ENCODE measurements around the gene MSANTD1. TPM values are rescaled to one million over a fixed set of nuclear protein-coding genes. Genes with fewer than 3 reads are reported as not detected.

MSANTD1 gene
- total RNA-seq, 4 donors from 2014 or later: 0.36 to 0.72 TPM; not detected in 2

DNA sequence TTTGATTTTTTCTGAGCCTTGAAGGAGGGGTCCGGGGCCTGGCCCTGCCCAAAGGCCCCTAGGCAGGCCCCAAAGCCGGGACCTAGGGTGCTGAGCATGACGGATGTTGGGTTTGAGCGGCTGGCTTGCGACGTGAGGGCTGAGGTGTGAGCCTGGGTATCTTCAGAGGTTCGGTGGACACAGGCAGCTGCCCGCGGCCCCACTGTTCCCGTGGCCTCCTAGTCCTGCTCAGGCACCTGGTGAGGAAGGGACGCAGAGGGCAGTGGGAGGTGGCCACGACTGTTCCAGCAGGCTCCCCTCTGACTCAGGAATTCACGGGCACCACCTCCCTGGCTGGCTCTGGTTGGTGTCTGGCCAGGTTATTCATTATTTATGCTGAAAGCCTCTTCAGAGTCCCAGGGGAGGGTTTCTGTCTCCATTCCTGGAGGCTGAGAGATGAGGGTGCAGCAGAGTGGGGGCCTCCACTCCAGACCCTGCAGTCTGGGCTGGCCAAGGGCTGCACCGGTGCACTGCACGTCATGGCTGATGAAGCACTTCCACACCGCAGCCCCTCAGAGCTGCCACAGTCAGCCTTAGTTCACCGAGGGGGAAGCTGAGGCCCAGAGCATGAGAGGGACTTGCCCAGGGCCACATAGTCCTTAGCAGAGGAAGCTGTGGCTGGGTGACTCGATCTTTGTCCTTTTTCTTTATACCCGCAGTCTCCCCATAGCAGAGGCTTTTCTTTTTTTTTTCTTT, 2.2 kb downstream of the MSANTD1 start:
- no peaks in the 10 kb centered on the region for H3K9me3 ChIP-seq
- no peak overlapping the region for H3K27ac ChIP-seq
- no peak overlapping the region for H3K4me3 ChIP-seq
- no peaks in the 10 kb centered on the region for H3K36me3 ChIP-seq
- TF ChIP-seq EP300 (IDR thresholded peaks at IDR 0.05): no peak
- TF ChIP-seq, protein P1, sequence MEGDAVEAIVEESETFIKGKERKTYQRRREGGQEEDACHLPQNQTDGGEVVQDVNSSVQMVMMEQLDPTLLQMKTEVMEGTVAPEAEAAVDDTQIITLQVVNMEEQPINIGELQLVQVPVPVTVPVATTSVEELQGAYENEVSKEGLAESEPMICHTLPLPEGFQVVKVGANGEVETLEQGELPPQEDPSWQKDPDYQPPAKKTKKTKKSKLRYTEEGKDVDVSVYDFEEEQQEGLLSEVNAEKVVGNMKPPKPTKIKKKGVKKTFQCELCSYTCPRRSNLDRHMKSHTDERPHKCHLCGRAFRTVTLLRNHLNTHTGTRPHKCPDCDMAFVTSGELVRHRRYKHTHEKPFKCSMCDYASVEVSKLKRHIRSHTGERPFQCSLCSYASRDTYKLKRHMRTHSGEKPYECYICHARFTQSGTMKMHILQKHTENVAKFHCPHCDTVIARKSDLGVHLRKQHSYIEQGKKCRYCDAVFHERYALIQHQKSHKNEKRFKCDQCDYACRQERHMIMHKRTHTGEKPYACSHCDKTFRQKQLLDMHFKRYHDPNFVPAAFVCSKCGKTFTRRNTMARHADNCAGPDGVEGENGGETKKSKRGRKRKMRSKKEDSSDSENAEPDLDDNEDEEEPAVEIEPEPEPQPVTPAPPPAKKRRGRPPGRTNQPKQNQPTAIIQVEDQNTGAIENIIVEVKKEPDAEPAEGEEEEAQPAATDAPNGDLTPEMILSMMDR (IDR thresholded peaks at IDR 0.05): no peak
- TF ChIP-seq POLR2A (IDR thresholded peaks at IDR 0.05): no peak
- TF ChIP-seq POLR2AphosphoS5 (IDR thresholded peaks at IDR 0.05): no peak
- DNase-seq (ENCODE audit: low spot score in 2 of 2): peak in 1 of 2 donors; percentile 55
- no peaks in the 10 kb centered on the region for H3K27me3 ChIP-seq
- H3K4me1 ChIP-seq: no peaks in the 10 kb centered on the region
- WGBS: 96% methylated on average over 11 of the region's 19 CpGs

DNA sequence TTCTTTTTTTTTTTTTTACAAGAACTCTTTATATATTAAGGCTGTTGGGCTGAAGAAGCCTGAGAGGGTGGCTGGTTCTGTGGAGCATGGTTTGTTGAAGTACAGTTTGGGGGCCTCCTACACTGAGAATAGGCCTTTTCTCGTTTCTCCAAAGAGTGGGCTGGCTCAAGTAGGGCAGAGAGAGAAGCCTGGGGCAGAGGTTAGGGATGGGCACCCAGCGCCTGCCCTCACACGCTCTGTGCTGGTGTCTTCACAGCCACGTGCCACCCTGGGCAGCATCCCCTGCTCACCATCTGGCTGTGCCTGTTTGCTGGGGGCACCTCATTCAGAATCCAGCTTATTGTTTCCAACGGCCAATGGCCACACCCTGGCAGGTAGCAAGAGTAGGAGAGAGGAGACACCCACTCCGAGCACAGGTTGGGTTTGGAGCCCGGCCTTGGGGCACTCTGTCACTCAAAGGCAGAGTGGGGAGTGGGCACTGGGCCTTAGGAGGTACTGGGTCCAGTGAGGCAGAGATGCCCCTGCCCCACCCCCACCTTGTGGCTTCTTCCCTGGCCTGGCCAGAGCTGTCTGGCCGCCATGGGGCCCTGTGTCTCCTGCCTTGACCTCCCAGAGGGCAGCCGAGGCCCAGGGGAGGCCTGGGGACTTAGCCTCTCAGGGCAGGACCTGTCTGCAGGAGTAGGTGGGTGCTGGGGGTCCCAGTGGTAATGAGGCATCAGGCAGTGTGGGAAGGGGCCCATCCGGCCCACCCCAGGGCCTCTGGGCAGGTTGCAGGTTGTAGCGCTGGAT, 2.9 kb downstream of the MSANTD1 start:
- Histone ChIP-seq H3K27me3 (no peaks in the 10 kb centered on the region), H3K4me3 (no peak overlapping the region), H3K27ac (no peak overlapping the region), H3K4me1 (no peaks in the 10 kb centered on the region), H3K36me3 (no peaks in the 10 kb centered on the region), H3K9me3 (no peaks in the 10 kb centered on the region)
- TF ChIP-seq, protein P1 (IDR thresholded peaks at IDR 0.05): no peak
- TF ChIP-seq POLR2A (IDR thresholded peaks at IDR 0.05): no peak
- no peak for TF ChIP-seq POLR2AphosphoS5 (IDR thresholded peaks at IDR 0.05)
- no peak for TF ChIP-seq EP300 (IDR thresholded peaks at IDR 0.05)
- DNase-seq (ENCODE audit: low spot score in 2 of 2): peak in 1 of 2 donors; percentile 39
- 93% methylated on average over 3 of the region's 11 CpGs for WGBS

DNA sequence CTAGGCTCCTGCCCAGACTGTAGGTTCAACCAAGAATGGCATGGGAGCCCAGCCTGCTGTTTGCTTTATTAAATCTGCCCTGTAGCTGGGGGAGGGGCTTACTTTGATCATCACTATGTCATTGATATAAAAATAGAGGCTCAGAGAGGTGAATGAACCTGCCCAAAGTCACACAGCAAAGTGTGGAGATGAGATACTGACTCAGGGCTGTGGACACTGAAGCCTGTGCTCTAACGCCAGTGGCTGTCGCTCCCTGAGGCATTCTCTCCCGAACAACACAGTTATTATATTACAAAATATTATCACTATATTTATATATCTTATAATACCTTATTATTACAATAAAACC, 3.5 kb downstream of the MSANTD1 start:
- H3K4me3 ChIP-seq: no peak overlapping the region
- TF ChIP-seq POLR2AphosphoS5 (IDR thresholded peaks at IDR 0.05): no peak
- TF ChIP-seq EP300 (IDR thresholded peaks at IDR 0.05): no peak
- no peak for TF ChIP-seq POLR2A (IDR thresholded peaks at IDR 0.05)
- TF ChIP-seq, protein P1 (IDR thresholded peaks at IDR 0.05): no peak
- 84% methylated on average over 3 of the region's 3 CpGs for WGBS

DNA sequence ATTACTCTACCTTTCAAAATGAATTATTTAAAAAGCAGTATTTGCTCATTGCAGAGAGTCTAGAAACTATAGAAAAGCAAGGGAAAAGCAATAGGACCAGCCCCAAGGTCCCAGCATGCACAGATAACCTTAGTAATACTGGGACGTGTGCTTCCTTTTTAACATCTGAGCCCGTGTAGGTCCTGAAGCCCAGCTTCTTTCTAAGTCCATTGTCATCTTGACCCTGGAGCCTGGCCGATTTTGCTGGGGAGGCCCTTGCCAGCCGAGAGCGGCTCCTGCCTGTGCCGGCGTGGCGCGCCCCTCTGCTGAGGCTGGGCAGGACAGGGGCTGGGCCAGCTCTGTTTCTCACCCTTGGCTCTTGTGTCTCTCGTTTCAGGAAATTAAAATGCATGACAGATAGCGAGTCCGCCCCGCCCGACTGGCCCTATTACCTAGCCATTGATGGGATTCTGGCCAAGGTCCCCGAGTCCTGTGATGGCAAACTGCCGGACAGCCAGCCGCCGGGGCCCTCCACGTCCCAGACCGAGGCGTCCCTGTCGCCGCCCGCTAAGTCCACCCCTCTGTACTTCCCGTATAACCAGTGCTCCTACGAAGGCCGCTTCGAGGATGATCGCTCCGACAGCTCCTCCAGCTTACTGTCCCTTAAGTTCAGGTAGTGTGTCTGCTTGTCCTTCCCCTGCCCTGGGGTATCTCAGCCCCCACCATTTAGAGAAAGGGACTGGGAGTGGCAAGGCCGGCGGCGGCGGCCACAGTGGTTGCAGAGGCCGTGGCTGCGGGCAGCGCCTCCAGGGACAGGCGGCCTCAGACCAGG, 4.1 kb downstream of the MSANTD1 start:
- no peaks in the 10 kb centered on the region for H3K27me3 ChIP-seq
- H3K9me3 ChIP-seq: no peaks in the 10 kb centered on the region
- WGBS: 86% methylated on average over 30 of the region's 38 CpGs
- no peaks in the 10 kb centered on the region for H3K4me1 ChIP-seq
- no peak overlapping the region for H3K4me3 ChIP-seq
- H3K36me3 ChIP-seq: no peaks in the 10 kb centered on the region
- H3K27ac ChIP-seq: no peak overlapping the region
- peak in 1 of 2 donors; percentile 57 for DNase-seq (ENCODE audit: low spot score in 2 of 2)
- TF ChIP-seq, protein P1 (IDR thresholded peaks at IDR 0.05): no peak
- TF ChIP-seq POLR2AphosphoS5 (IDR thresholded peaks at IDR 0.05) (no peak), EP300 (IDR thresholded peaks at IDR 0.05) (no peak), POLR2A (IDR thresholded peaks at IDR 0.05) (no peak)

More for the DNA sequence above, 3.5 kb downstream of the MSANTD1 start:
- no peaks in the 10 kb centered on the region for H3K36me3 ChIP-seq
- no peaks in the 10 kb centered on the region for H3K27me3 ChIP-seq
- DNase-seq (ENCODE audit: low spot score in 2 of 2): no peak
- H3K9me3 ChIP-seq: no peaks in the 10 kb centered on the region
- no peaks in the 10 kb centered on the region for H3K4me1 ChIP-seq
- H3K27ac ChIP-seq: no peak overlapping the region

Data from suprapubic skin (tissue), 4 donors.